G401 (cell line): ENCODE data around the gene GABRA4. TPM values are rescaled to one million over a fixed set of nuclear protein-coding genes. Genes with fewer than 3 reads are reported as not detected.

Experiments
- DNase-seq: peaks from one replicate; pipeline ENCODE4 v3.0.0-alpha.2; 2015; ENCODE audit warnings: low spot score
- in situ Hi-C: cut with HindIII; loops from 2 replicates; pipeline ENCODE4 v1.10.0; 2016; ENCODE audit warnings: low sequenced_read_pairs, mixed read lengths
- total RNA-seq: library from RNA; depleted of rRNA; stranded (reverse); fragments of >200 nt; shearing (Covaris generic); gene quantifications from 2 replicates; pipeline ENCODE4 v1.2.3, GENCODE V29; 2014

The GABRA4 gene
- total RNA-seq, 1 experiment from 2014 or later: not detected

DNA sequence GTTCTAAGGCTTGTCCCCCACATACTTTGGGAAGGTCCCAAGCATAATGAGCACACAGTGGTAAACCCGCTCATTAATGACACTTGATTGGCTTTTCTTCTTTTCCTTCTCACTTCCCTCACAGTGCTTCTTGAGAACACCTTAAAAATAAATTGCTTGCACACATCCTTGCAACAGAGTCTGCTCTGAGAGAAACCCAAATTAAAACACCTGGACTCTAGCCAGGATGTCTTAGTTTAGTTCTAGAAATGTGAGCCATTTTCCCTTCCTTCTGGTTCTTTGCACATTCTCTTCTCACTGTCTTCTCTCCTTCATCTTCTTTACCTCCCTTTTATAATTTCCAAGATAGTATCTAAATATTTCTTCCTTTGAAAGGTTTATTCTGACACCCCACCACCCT lies 49.0 kb downstream of the GABRA4 start:
- DNase-seq: no peak
- in situ Hi-C loops: no loop called here

DNA sequence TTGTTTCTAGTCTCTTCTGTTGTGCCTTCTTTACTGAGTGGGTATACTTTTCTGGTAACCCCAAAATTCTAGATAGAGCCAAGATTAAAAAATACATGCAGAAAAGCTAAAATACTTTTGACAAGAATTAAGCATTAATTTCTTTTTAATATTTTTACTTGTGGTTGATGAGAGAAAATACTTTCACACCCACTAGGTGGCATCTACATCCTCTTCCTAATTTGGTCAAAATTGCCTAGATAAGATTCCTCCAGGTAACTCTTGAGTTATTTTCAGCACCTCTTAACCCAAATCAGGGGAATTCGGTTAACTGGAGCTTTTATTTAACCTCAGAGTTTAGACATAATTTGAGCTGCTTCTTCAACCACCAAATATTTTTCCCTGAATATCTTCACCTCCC lies 55.9 kb downstream of the GABRA4 start:
- peak; percentile 20 for DNase-seq
- in situ Hi-C loops: no loop called here

DNA sequence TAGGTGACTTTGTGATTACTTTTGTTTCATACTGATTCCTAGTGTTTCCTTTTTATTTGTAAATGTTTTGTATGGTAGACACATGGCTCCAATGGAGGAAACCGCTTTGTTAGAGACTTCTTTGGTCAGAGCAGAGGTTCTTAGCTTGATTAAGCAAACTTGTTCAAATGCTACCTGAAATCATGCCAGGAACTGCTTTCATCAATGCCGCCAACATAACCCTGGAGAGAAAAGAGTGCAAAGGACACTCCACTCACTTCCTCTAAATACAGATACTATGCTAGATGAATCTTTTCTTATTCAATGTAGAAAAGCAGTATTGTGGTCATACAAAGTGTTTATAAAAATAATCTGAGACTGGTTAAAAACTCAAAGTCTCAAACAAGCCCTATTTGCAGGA lies 58.7 kb downstream of the GABRA4 start:
- in situ Hi-C loops: no loop called here

DNA sequence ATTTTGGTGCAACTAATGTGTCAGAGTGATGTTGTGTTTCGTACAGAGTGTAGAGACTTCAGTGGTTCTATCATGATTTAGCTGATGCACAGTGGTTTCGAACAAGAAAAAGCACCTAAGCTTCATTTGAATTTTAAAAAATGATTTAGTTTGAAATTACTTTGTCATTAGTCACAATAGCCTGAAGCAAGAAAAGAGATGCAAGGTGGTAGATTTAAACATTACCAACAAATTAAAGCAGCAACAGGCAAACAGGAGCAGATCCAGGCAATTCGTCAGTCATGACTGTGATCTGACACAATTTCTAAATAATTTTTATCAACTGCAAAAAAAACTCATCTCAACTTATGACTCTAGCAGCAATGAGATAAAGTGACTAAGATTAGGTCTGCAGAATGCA lies 59.7 kb downstream of the GABRA4 start:
- no peak for DNase-seq
- in situ Hi-C loops: no loop called here

More for the DNA sequence above, 58.7 kb downstream of the GABRA4 start:
- no peak for DNase-seq

GRCh38 chr4:46931981-46932380 lies 61.4 kb downstream of the GABRA4 start:
- peak; percentile 36 for DNase-seq
- in situ Hi-C loops: no loop called here

DNA sequence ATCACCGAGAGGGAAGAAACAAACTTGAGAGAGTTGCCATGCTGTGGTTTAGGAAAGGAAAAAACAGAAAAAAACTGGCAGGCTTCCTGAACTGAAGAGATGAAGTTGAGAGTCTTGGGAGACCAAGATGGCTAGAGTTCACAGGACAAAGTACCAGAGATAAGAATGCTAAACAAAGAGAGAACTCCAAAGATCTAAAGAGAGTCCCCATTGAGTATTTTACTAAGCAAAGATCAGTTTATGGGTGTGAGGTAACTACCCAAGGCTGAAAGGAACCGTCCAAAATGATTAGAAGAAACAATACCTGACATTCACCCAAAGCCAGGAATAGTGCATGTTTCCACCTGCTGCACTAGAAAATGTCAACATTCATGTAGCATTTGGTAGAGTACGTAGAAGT lies 62.5 kb downstream of the GABRA4 start:
- in situ Hi-C loops: no loop called here
- no peak for DNase-seq

DNA sequence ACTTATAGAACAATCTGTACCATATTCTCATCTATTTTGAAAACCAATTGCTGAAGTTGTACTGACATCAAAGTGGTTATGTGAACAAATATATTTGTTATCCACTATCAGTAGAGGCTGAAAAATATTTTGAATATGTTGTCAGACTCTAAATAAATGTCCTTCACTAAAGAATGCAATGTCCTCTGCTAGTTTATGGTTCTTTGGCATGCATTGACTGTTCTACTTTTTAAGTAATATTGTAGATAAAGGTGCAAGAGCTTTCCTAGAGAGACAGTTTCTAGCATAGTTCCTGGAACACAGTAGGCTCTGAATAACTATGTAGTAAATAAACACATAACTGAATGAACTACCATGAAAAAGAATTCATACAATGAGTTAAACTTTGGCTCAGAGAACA lies 66.2 kb downstream of the GABRA4 start:
- in situ Hi-C loops: no loop called here
- no peak for DNase-seq

DNA sequence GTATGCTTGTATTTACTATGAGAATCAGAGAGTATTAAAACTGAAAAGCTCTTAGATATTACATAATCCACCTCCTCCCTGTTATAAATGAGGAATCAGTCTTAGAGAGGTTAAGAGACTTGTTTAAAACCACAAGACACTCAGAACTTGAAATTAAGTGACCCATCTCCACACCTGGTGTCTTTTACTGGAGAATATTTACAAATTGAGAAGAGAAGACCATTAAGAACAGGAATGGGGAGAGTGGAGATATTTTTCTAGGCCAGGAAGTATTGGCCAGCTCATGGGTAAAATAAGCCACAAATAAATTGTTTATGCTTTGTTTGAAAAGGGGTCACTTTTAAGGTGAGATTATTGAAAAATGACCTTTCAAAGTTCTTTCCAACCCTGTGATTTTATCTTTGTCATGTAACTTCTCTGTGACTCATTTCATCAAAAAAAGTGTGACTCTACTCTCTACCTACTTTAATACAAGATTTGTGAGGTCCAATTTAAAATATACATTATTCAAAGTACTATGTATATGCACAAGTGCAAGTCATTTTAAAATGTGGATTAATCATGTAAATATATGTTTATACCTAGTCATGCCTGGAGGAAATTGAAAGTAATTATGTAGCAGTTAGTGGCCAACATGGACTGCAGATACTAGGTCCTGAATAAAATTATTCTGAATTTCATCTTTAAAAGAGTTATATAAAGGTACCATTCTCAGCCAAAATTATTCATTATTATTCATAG lies 68.4 kb downstream of the GABRA4 start:
- no peak for DNase-seq
- in situ Hi-C loops: no loop called here

- no peak for DNase-seq
- in situ Hi-C loops: no loop called here
These were observed 71.2 kb downstream of the GABRA4 start for GRCh38 chr4:46922205-46922604.

DNA sequence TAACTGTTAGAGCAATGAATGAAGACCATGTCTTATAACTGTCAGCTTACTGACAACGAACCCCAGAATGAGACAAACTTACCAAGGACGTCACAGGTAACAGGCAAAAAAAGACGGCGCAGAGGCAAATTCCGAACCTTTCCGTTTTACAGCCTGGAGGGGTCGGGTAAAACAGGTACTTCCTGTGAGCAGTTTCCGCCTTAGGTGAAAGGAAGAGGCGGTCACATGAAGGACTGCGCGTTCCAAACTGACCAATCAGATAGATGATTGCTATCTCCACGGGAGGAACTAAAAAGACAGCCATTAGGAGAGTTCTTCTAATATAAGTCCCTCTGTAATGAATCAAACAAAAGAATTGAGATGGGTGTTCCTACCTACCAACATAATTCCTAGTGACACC lies 84.3 kb downstream of the GABRA4 start, which contains the start of gene COX7B2:
TSS of gene COX7B2 (minus strand) at position 168 of the 400 bp plus-strand sequence. CDS start 174,053 bp downstream, outside the sequence.
- in situ Hi-C loops: no loop called here
- no peak for DNase-seq

DNA sequence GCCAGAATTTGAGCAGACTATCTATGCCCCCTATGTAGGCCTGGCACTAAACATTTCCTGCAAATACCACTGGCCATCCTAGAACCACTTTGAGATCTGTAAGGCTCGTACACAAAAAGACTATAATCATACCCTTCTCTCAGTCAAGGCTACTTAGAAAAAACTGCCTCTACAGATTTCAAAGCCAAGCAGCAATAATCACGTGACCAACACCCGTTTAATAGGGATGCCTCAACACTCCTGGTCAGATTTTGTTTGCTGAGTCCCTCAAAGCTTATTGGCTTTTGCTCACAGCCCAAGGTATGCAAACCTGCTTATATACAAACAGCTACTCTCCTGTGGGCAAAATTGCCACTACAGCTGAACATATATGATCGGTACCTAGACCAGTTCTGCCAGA lies 85.2 kb downstream of the GABRA4 start:
- no peak for DNase-seq
- in situ Hi-C loops: no loop called here

DNA sequence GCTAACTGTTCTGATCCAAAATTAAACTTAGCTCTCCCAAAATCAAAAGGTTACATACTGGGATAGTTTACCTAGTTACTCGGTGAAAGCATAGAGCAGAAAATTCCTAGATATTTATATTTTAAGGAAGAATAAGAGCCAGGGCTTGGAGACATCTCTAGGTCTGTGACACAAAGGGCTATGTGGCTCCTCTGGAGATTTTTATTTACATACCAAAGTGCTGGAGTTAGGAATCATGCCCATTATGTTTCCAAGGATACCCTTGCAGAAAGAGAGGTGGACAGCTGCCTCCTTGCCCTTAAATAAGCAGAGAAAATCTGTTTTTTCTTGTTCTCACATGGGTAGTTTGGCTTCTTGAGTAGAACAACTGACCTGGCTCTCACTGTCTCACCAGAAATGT lies 93.3 kb downstream of the GABRA4 start:
- in situ Hi-C loops: no loop called here
- DNase-seq: no peak

- no peak for DNase-seq
- in situ Hi-C loops: no loop called here
These were observed 98.6 kb downstream of the GABRA4 start for GRCh38 chr4:46894826-46895225.

- in situ Hi-C loops: no loop called here
- no peak for DNase-seq
These were observed 103.3 kb downstream of the GABRA4 start for GRCh38 chr4:46890056-46890455.

DNA sequence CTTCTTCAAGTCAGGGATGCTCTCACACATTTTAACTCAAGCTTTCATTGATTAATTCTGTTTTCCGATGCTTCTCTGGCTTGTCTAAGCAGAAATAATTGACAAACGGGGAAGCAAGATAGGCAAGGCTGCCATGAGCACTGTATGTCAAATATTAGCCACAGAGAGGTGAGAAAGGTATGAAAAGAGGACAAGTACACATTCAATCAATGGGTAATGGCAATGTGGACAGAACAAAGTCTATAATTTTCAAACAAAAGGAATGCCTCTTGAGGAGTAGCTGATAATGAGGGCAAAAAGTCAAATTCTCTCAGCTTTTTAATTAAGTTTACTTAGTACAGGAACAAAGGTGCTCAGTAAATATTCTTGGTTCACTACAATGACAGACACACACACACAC lies 104.0 kb downstream of the GABRA4 start:
- in situ Hi-C loops: no loop called here
- DNase-seq: no peak

- in situ Hi-C loops: no loop called here
- no peak for DNase-seq
These were observed 106.7 kb downstream of the GABRA4 start for GRCh38 chr4:46886711-46887110.

DNA sequence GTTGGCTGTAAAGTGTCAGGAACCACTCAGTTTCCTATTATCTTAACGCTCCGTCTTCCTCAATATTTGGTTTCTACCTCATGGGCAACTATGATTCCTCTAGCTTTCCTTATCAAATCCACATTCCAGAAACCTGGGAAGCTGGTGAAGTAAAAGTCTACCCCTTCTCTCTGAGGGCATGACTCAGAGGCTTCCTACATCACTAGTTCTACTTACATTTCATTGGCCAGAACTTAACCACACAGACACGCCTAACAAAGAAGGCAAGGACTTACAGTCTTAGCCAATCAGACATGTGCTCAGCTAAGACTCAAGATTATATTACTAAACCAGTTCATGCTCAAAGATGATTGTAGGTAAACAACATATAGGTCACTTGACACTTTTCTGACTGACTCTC lies 114.7 kb downstream of the GABRA4 start:
- in situ Hi-C loops: no loop called here
- no peak for DNase-seq

GRCh38 chr4:46874811-46875210 lies 118.6 kb downstream of the GABRA4 start:
- no peak for DNase-seq
- in situ Hi-C loops: no loop called here

DNA sequence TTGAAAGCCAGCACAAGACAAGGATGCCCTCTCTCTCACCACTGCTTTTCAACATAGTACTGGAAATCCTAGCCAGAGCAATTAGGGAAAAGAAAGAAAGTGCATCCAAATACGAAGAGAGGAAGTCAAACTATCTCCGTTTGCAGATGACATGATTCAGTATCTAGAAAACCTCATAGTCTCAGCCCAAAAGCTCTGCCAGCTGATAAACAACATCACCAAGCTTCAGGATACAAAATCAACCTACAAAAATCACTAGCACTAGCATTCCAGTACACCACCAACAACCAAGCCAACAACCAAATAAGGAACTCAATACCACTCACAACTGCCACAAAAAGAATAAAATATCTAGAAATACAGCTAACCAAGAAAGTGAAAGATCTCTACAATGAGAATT lies 123.0 kb downstream of the GABRA4 start:
- no peak for DNase-seq
- in situ Hi-C loops: no loop called here
